Gastrocnemius medialis (tissue), 4 donors: Measurements from ENCODE around the gene FOXM1. TPM values are rescaled to one million over a fixed set of nuclear protein-coding genes. Genes with fewer than 3 reads are reported as not detected.

Source experiments
- ATAC-seq, 2 donors: fragments of 150-250 bp; one replicate each; pipeline ENCODE4 v1.9.1; 2016
- DNase-seq, 2 donors: peaks; one replicate each; pipeline ENCODE4 v3.0.0-alpha.2; 2019
- H3K27ac ChIP-seq, 4 donors: fragments of 200-600 bp; sonication (generic); 1 replicate in 1 of 4; 2 replicates in 3 of 4; pipeline ENCODE4 v1.5.1; 2016 to 2018; ENCODE audit warnings: mild to moderate bottlenecking in 2 of 4, moderate library complexity in 1 of 4
- H3K27me3 ChIP-seq, 3 donors: fragments of 200-600 bp; sonication (generic) in 2 of 3; 1 replicate in 1 of 3; 2 replicates in 2 of 3; pipeline versions ENCODE4 v1.5.1 to v1.6.0; 2016 to 2019; ENCODE audit warnings: mild to moderate bottlenecking in 1 of 3, moderate library complexity in 1 of 3
- H3K36me3 ChIP-seq, 2 donors: fragments of 200-600 bp; sonication (generic) in 1 of 2; one replicate each; pipeline ENCODE4 v1.5.1; 2017 to 2018
- H3K4me1 ChIP-seq, 2 donors: fragments of 200-600 bp; sonication (generic) in 1 of 2; one replicate each; pipeline ENCODE4 v1.5.1; 2016 to 2017; ENCODE audit warnings: mild to moderate bottlenecking in 2 of 2
- H3K4me3 ChIP-seq, 4 donors: fragments of 200-600 bp; sonication (generic) in 3 of 4; 1 replicate in 1 of 4; 2 replicates in 3 of 4; pipeline ENCODE4 v1.5.1; 2016 to 2019; ENCODE audit warnings: mild to moderate bottlenecking in 2 of 4
- H3K9me3 ChIP-seq, 3 donors: fragments of 200-600 bp; sonication (generic) in 2 of 3; 1 replicate in 1 of 3; 2 replicates in 2 of 3; pipeline ENCODE4 v1.5.1; 2016 to 2019
- POLR2A ChIP-seq, 2 donors: fragments of 450-650 bp; IDR thresholded peaks; one replicate each; pipeline ENCODE4 v1.6.1; 2017; ENCODE audit warnings: antibody characterized with exemption in 2 of 2, mild to moderate bottlenecking in 2 of 2, moderate library complexity in 2 of 2
- in situ Hi-C, 4 donors: fragments of 200-750 bp; cut with MboI; loops; one replicate each; pipeline versions ENCODE4 v1.15.0 to v1.8.0; 2017; ENCODE audit warnings: low sequenced_read_pairs in 4 of 4
- intact Hi-C: fragments of 100-400 bp; cut with DNase I; formaldehyde crosslinking; loops from one replicate; pipeline ENCODE4 v1.15.1; 2023; ENCODE audit warnings: low total_unique reads
- total RNA-seq, 4 donors: library from RNA; depleted of rRNA; stranded (reverse); fragments of >200 nt; gene quantifications; one replicate each; pipeline versions ENCODE4 v1.1.0 to v1.2.3, GENCODE V29; 2016
- TF ChIP-seq, protein P1 (sequence below), 5 experiments: fragments of 450-650 bp in 3 of 5; fragments of 200-600 bp in 2 of 5; sonication (generic) in 2 of 5; IDR thresholded peaks in 4 of 5; conservative IDR thresholded peaks in 1 of 5; 1 replicate in 4 of 5; 2 replicates in 1 of 5; pipeline ENCODE4 v1.5.1; 2016 to 2019; ENCODE audit warnings: antibody characterized with exemption in 5 of 5, mild to moderate bottlenecking in 3 of 5, moderate library complexity in 3 of 5

Gene FOXM1
- total RNA-seq, 4 donors from 2014 or later = 0.95 to 1.1 TPM; not detected in 2

DNA sequence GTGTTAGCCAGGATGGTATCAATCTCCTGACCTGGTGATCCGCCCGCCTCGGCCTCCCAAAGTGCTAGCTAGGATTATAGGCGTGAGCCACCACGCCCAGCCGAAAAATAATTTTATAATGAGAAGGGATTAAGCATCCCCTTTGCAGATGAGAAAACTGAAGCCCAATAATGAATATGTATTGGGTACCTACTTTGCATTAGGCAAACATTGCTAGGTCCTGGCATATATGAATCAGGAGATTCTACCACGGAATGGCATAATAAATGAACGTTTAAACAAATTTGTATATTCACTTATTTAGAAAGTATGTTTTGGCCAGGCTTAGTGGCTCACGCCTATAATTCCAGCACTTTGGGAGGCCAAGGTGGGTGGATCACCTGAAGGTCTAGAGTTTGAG is 46.1 kb upstream of the FOXM1 start:
- in situ Hi-C loops = no loop called here
- peaks cover 0 to 13% of the 10 kb centered on the region in 2 donors for H3K36me3 ChIP-seq
- no peak for ATAC-seq
- intact Hi-C loops = no loop called here
- peaks cover 5 to 17% of the 10 kb centered on the region in 2 donors for H3K4me1 ChIP-seq
- H3K9me3 ChIP-seq = no peaks in the 10 kb centered on the region
- H3K4me3 ChIP-seq = no peak overlapping the region
- TF ChIP-seq POLR2A (IDR thresholded peaks at IDR 0.05) = no peak
- TF ChIP-seq, protein P1, sequence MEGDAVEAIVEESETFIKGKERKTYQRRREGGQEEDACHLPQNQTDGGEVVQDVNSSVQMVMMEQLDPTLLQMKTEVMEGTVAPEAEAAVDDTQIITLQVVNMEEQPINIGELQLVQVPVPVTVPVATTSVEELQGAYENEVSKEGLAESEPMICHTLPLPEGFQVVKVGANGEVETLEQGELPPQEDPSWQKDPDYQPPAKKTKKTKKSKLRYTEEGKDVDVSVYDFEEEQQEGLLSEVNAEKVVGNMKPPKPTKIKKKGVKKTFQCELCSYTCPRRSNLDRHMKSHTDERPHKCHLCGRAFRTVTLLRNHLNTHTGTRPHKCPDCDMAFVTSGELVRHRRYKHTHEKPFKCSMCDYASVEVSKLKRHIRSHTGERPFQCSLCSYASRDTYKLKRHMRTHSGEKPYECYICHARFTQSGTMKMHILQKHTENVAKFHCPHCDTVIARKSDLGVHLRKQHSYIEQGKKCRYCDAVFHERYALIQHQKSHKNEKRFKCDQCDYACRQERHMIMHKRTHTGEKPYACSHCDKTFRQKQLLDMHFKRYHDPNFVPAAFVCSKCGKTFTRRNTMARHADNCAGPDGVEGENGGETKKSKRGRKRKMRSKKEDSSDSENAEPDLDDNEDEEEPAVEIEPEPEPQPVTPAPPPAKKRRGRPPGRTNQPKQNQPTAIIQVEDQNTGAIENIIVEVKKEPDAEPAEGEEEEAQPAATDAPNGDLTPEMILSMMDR (IDR thresholded peaks at IDR 0.05 in 4 of 5, conservative IDR thresholded peaks at IDR 0.05 in 1 of 5) = no peak
- H3K27me3 ChIP-seq = no peaks in the 10 kb centered on the region
- no peak for DNase-seq
- H3K27ac ChIP-seq = no peak overlapping the region

DNA sequence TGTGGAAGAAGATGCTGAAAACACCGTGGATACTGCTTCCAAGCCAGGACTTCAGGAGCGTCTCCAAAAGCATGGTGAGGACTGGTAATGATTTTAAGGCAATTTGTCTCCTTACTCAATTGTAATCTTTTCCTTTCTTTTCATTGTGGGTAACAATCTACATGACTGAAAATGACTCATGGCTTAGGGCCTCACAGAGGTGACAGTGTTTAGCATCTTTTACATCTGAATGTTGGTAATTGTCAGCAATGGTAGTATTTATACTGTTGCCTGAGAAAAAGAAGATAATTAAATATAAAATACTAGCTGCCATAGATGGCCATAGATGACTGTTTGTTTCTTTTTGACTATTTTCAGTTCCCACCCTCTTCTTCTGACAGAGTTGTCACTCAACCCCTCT is 45.4 kb upstream of the FOXM1 start:
- Histone ChIP-seq H3K4me1 (peaks cover 5 to 17% of the 10 kb centered on the region in 2 donors), H3K4me3 (no peak overlapping the region), H3K9me3 (no peaks in the 10 kb centered on the region), H3K27me3 (no peaks in the 10 kb centered on the region), H3K27ac (peak overlapping the region in 1 of 4 donors; percentile 62), H3K36me3 (peaks cover 0 to 13% of the 10 kb centered on the region in 2 donors)
- intact Hi-C loops (loop anchor here (1.0 kb wide), 1 partner anchor 30 kb away; no protein-coding TSS in a partner anchor), in situ Hi-C loops (no loop called here)
- DNase-seq = no peak
- no peak for ATAC-seq
- TF ChIP-seq, protein P1 (IDR thresholded peaks at IDR 0.05 in 4 of 5, conservative IDR thresholded peaks at IDR 0.05 in 1 of 5) = no peak
- TF ChIP-seq POLR2A (IDR thresholded peaks at IDR 0.05) = no peak

DNA sequence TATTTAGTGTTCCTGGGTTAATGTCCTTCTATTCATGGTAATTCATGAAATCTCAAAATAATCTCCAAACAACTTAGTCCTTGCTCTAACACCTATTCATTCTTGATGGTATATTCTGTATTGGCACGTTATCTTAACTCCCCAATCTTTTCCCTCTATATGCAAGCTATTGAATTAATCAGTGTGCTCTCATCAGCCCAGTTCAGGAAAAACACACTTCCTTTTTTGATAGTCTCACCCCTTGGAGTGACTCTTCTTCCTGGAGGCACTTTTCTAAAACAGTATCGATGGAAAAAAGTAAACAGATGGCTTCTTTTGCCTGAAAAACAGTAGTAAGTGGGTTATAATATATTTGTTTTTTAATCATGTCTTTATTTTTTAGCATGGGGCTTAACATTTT is 42.3 kb upstream of the FOXM1 start:
- no peak overlapping the region for H3K4me3 ChIP-seq
- H3K27ac ChIP-seq = no peak overlapping the region
- DNase-seq = no peak
- peaks cover 0 to 6% of the 10 kb centered on the region in 2 donors for H3K36me3 ChIP-seq
- in situ Hi-C loops (no loop called here), intact Hi-C loops (no loop called here)
- no peak for TF ChIP-seq POLR2A (IDR thresholded peaks at IDR 0.05)
- TF ChIP-seq, protein P1 (IDR thresholded peaks at IDR 0.05 in 4 of 5, conservative IDR thresholded peaks at IDR 0.05 in 1 of 5) = no peak
- H3K27me3 ChIP-seq = no peaks in the 10 kb centered on the region
- peaks cover 3 to 14% of the 10 kb centered on the region in 2 donors for H3K4me1 ChIP-seq
- no peaks in the 10 kb centered on the region for H3K9me3 ChIP-seq
- ATAC-seq = no peak

DNA sequence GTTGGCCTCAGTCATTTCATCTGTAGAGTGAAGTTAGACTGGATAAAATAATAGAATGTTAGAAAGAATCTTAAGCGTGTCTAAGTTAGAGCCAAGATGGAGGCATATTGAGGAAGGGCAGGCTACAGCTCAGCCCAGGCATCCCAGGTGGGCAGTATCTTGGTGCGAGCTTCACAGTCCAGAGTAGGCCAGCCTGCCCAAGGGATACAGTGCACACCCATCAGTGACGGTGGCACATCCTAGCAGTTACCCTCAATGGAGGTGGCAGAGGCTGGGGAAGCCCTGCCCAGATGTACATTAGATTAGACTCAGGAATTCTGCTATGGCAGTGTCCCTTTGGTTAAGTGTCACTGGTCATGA is 35.2 kb upstream of the FOXM1 start:
- no peaks in the 10 kb centered on the region for H3K27me3 ChIP-seq
- no peak overlapping the region for H3K4me3 ChIP-seq
- no peak overlapping the region for H3K27ac ChIP-seq
- ATAC-seq = no peak
- DNase-seq = no peak
- peaks cover 0 to 6% of the 10 kb centered on the region in 2 donors for H3K36me3 ChIP-seq
- in situ Hi-C loops (no loop called here), intact Hi-C loops (no loop called here)
- TF ChIP-seq, protein P1 (IDR thresholded peaks at IDR 0.05 in 4 of 5, conservative IDR thresholded peaks at IDR 0.05 in 1 of 5) = no peak
- no peak for TF ChIP-seq POLR2A (IDR thresholded peaks at IDR 0.05)
- no peaks in the 10 kb centered on the region for H3K4me1 ChIP-seq
- no peaks in the 10 kb centered on the region for H3K9me3 ChIP-seq

DNA sequence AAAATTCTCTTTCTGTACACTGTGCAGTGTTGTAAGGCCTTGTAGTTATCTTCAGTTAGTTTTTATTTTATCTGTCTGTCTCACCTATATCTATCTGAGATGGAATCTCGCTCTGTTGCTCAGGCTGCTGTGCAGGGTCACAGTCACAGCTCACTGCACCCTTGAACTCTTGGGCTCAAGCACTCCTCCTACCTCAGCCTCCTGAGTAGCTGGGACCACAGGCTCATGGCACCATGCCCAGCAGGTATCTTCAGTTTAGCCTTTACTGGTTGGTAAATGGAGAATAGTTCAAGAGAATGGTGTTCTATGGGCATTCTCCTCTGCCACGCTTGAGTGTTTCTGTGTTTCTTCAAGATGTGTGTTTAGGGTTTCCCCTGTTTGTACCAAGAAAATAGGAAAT is 27.3 kb upstream of the FOXM1 start:
- H3K9me3 ChIP-seq = no peaks in the 10 kb centered on the region
- in situ Hi-C loops = no loop called here
- TF ChIP-seq POLR2A (IDR thresholded peaks at IDR 0.05) = no peak
- TF ChIP-seq, protein P1 (IDR thresholded peaks at IDR 0.05 in 4 of 5, conservative IDR thresholded peaks at IDR 0.05 in 1 of 5) = no peak
- no peaks in the 10 kb centered on the region for H3K27me3 ChIP-seq
- DNase-seq (no peak), ATAC-seq (no peak)
- H3K36me3 ChIP-seq = no peaks in the 10 kb centered on the region
- H3K4me3 ChIP-seq = no peak overlapping the region
- peaks cover 10 to 15% of the 10 kb centered on the region in 2 donors for H3K4me1 ChIP-seq
- H3K27ac ChIP-seq = no peak overlapping the region
- intact Hi-C loops = no loop called here
